ENCODE measurements around the gene FRAT2.

The FRAT2 gene

DNA sequence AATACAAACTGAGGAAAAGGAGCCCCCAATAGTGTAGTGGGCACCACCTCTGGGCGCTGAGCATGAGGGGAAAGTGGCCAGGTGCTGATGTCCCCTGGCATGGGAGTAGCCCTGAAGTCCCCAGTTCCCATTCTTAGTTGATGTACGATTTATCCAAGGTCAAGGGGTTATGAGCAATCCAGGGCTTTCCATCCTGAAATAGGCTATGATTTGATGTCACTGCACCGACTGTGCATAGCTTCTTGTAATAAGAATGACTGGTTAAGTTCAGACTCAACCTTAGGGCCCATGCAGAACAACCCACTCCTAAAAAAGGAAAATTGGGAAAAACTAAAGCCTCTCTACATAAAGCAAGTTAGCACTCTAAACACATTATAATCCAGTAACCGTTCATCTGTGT is 11.0 kb downstream of the FRAT2 start:
- FAIRE-seq (no peak), DNase-seq (ENCODE audit: insufficient read length, low spot score) (no peak)
- TF ChIP-seq, protein P1, sequence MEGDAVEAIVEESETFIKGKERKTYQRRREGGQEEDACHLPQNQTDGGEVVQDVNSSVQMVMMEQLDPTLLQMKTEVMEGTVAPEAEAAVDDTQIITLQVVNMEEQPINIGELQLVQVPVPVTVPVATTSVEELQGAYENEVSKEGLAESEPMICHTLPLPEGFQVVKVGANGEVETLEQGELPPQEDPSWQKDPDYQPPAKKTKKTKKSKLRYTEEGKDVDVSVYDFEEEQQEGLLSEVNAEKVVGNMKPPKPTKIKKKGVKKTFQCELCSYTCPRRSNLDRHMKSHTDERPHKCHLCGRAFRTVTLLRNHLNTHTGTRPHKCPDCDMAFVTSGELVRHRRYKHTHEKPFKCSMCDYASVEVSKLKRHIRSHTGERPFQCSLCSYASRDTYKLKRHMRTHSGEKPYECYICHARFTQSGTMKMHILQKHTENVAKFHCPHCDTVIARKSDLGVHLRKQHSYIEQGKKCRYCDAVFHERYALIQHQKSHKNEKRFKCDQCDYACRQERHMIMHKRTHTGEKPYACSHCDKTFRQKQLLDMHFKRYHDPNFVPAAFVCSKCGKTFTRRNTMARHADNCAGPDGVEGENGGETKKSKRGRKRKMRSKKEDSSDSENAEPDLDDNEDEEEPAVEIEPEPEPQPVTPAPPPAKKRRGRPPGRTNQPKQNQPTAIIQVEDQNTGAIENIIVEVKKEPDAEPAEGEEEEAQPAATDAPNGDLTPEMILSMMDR (IDR thresholded peaks at IDR 0.05; ENCODE audit: insufficient read depth, missing control alignments), result no peak

DNA sequence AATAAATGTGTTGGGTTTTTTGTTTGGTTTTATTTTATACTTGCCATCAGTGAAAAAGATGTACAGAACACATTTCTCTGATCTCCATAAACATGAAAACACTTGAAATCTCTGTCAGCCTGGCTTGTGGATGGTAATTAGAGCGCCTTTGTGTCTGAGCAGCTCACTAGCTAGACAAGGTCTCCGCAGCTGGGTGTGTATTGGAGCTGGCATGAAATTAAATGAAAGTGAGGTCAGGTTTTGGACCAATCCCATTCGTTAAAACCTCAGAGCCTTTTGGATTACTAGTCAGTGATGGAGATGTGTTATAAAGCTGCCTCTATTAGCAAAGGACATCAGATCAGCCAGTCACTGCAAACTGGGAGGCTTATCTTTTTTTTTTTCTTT is 12.7 kb downstream of the FRAT2 start:
- FAIRE-seq, result no peak
- DNase-seq (ENCODE audit: insufficient read length, low spot score), result no peak
- TF ChIP-seq, protein P1 (IDR thresholded peaks at IDR 0.05; ENCODE audit: insufficient read depth, missing control alignments), result no peak

- FAIRE-seq (no peak), DNase-seq (ENCODE audit: insufficient read length, low spot score) (no peak)
- TF ChIP-seq, protein P1 (IDR thresholded peaks at IDR 0.05; ENCODE audit: insufficient read depth, missing control alignments), result no peak
These were observed 13.3 kb downstream of the FRAT2 start for GRCh38 chr10:97321032-97321803.

GRCh38 chr10:97320480-97321031 is 14.0 kb downstream of the FRAT2 start:
- DNase-seq (ENCODE audit: insufficient read length, low spot score) (no peak), FAIRE-seq (no peak)
- TF ChIP-seq, protein P1 (IDR thresholded peaks at IDR 0.05; ENCODE audit: insufficient read depth, missing control alignments), result no peak

DNA sequence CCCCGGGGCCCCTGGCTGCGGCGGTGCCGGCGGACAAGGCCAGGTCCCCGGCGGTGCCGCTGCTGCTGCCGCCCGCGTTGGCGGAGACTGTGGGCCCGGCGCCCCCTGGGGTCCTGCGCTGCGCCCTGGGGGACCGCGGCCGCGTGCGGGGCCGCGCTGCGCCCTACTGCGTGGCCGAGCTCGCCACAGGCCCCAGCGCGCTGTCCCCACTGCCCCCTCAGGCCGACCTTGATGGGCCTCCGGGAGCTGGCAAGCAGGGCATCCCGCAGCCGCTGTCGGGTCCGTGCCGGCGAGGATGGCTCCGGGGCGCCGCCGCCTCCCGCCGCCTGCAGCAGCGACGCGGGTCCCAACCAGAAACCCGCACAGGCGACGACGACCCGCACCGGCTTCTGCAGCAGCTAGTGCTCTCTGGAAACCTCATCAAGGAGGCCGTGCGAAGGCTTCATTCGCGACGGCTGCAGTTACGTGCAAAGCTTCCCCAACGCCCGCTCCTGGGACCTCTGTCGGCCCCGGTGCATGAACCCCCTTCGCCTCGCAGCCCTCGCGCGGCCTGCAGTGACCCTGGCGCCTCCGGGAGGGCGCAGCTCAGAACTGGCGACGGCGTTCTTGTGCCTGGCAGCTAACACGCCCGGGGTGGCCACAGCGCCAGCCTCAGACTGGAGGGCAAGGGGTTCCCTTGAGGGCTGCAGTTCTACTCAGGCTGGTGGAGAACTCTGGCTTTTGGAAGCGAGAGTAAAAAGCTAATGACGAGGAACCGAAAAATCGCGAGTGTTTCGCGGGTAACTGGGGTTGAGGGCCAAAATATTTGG is 14.7 kb downstream of the FRAT2 start:
- TF ChIP-seq, protein P1 (IDR thresholded peaks at IDR 0.05; ENCODE audit: insufficient read depth, missing control alignments), result no peak
- DNase-seq (ENCODE audit: insufficient read length, low spot score) (no peak), FAIRE-seq (no peak)

DNA sequence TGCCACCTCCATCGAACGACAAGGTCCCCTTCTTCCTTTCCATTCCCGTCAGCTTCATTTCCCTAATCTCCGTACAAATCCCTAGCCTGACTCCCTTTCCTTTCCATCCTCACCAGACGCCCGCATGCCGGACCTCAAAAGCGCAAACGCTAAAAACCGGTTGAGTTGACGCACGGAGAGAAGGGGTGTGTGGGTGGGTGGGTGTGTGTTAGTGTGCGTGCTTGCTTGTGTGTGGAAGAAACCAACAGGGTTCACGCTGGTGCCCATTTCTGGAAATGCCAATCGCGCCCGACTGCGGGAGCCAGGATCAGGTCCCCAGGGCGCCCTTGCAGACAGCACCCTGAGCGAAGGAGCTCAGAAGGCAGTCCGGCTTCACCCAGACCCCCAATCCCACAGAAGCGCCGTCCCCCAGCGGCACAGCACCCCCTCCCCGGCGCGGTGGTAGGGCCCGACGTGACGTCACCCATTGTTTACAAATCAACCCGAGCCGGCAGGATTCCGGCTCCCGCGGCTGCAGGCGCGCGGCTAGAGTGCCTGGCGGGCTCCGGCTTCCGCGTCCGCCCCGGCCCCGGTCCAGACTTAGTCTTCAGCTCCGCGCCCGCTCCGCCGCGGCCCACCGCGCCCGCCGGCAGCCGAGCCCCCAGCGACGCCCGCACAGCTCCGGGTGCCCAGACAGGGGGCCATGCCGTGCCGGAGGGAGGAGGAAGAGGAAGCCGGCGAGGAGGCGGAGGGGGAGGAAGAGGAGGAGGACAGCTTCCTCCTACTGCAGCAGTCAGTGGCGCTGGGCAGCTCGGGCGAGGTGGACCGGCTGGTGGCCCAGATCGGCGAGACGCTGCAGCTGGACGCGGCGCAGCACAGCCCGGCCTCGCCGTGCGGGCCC is 15.5 kb downstream of the FRAT2 start, which contains the start of gene FRAT1:
Gene FRAT1, plus strand, starts transcription at position 500 of the 880 bp plus-strand sequence. Its CDS starts 183 bp downstream, at position 683.
- FAIRE-seq (no peak), DNase-seq (ENCODE audit: insufficient read length, low spot score) (peak; percentile 55)
- TF ChIP-seq, protein P1 (IDR thresholded peaks at IDR 0.05; ENCODE audit: insufficient read depth, missing control alignments), result no peak
